Right atrium auricular region (tissue), 2 donors: ENCODE measurements around the gene UCP2. TPM values are rescaled to one million over a fixed set of nuclear protein-coding genes. Genes with fewer than 3 reads are reported as not detected.

Source experiments
- DNase-seq: peaks from one replicate; pipeline ENCODE4 v3.0.0-alpha.2; 2019; ENCODE audit warnings: low spot score
- H3K27ac ChIP-seq, 2 donors: fragments of 200-600 bp; sonication (generic); 1 replicate in 1 of 2; 2 replicates in 1 of 2; pipeline ENCODE4 v1.5.1; 2016 to 2019
- H3K27me3 ChIP-seq, 2 donors: fragments of 200-600 bp; sonication (generic); one replicate each; pipeline versions ENCODE4 v1.5.1 to v1.6.0; 2017 to 2019
- H3K36me3 ChIP-seq: fragments of 200-600 bp; sonication (generic); one replicate; pipeline ENCODE4 v1.5.1; 2016
- H3K4me1 ChIP-seq, 2 donors: fragments of 200-600 bp; sonication (generic); one replicate each; pipeline versions ENCODE4 v1.5.1 to v1.6.0; 2017 to 2019
- H3K4me3 ChIP-seq, 2 donors: fragments of 200-600 bp; sonication (generic); 1 replicate in 1 of 2; 2 replicates in 1 of 2; pipeline ENCODE4 v1.5.1; 2017 to 2019; ENCODE audit warnings: mild to moderate bottlenecking in 1 of 2, moderate library complexity in 1 of 2
- H3K9me3 ChIP-seq, 2 donors: fragments of 200-600 bp; sonication (generic); one replicate each; pipeline ENCODE4 v1.5.1; 2019
- total RNA-seq, 2 donors: library from RNA; depleted of rRNA; stranded (reverse); fragments of >200 nt; gene quantifications; one replicate each; pipeline ENCODE4 v1.1.0, GENCODE V29; 2016
- TF ChIP-seq, protein P1 (sequence below), 2 donors: fragments of 200-600 bp; sonication (generic); IDR thresholded peaks; one replicate each; pipeline ENCODE4 v1.5.1; 2019; ENCODE audit warnings: antibody characterized with exemption in 2 of 2

The UCP2 gene
- total RNA-seq, 2 donors from 2014 or later, result 8.2 to 13.2 TPM

DNA sequence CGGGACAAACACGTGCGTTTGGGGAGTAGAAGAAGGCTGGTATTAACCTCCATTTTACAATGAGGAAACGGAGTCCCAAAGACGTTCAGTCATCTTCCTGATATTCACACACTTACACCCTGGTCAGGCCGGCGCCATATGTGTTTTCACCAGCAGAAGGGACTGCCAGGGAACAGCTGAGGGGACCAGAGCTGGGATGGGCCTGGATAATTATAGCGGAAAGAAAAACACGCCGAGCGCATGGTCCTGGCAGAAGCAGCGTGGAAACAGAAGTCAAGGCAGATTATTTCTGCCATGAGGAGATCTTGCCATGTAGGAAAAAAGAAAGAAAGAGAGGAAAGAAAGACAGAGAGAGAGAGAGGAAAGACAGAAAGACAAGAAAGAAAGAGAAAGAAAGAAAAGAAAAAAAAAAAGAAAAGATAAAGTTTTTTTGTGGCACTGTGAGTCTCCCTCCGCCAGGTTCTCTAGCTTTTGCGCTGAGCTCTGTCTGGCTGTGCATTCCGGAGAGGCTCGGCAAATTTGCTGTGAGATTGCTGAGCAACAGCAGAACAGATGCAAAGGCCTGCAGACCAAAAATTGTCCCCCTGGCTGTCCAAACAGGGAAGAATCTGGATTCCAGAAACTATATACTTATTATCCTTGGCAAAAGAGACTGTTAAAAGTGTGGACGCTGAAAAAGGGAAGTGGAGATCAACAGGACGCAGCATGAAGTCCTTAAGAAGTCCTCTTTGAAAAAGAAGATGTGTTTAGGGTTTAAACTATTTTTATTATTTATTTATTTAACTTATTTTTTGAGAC, 1.3 kb upstream of the UCP2 start:
- TF ChIP-seq, protein P1, sequence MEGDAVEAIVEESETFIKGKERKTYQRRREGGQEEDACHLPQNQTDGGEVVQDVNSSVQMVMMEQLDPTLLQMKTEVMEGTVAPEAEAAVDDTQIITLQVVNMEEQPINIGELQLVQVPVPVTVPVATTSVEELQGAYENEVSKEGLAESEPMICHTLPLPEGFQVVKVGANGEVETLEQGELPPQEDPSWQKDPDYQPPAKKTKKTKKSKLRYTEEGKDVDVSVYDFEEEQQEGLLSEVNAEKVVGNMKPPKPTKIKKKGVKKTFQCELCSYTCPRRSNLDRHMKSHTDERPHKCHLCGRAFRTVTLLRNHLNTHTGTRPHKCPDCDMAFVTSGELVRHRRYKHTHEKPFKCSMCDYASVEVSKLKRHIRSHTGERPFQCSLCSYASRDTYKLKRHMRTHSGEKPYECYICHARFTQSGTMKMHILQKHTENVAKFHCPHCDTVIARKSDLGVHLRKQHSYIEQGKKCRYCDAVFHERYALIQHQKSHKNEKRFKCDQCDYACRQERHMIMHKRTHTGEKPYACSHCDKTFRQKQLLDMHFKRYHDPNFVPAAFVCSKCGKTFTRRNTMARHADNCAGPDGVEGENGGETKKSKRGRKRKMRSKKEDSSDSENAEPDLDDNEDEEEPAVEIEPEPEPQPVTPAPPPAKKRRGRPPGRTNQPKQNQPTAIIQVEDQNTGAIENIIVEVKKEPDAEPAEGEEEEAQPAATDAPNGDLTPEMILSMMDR (IDR thresholded peaks at IDR 0.05), result no peak
- peak overlapping the region; percentile 83 to 90 for H3K27ac ChIP-seq
- no peaks in the 10 kb centered on the region for H3K36me3 ChIP-seq
- H3K9me3 ChIP-seq, result no peaks in the 10 kb centered on the region
- H3K4me3 ChIP-seq, result peak overlapping the region; percentile 51 to 68
- H3K27me3 ChIP-seq, result no peaks in the 10 kb centered on the region
- H3K4me1 ChIP-seq, result peaks cover 0 to 6% of the 10 kb centered on the region in 2 donors
- no peak for DNase-seq

GRCh38 chr11:73982990-73983740, 522 bp upstream of the UCP2 start:
- H3K4me3 ChIP-seq, result peak overlapping the region; percentile 51 to 68
- TF ChIP-seq, protein P1 (IDR thresholded peaks at IDR 0.05), result no peak
- H3K9me3 ChIP-seq, result no peaks in the 10 kb centered on the region
- H3K4me1 ChIP-seq, result peaks cover 0 to 6% of the 10 kb centered on the region in 2 donors
- no peaks in the 10 kb centered on the region for H3K27me3 ChIP-seq
- DNase-seq, result peak; percentile 95
- no peaks in the 10 kb centered on the region for H3K36me3 ChIP-seq
- peak overlapping the region; percentile 83 to 90 for H3K27ac ChIP-seq

GRCh38 chr11:73981051-73981805, 1.4 kb downstream of the UCP2 start:
- peak overlapping the region in 1 of 2 donors; percentile 68 for H3K4me3 ChIP-seq
- no peaks in the 10 kb centered on the region for H3K27me3 ChIP-seq
- H3K4me1 ChIP-seq, result peaks cover 0 to 6% of the 10 kb centered on the region in 2 donors
- H3K9me3 ChIP-seq, result no peaks in the 10 kb centered on the region
- peak overlapping the region in 1 of 2 donors; percentile 90 for H3K27ac ChIP-seq
- TF ChIP-seq, protein P1 (IDR thresholded peaks at IDR 0.05), result no peak
- no peak for DNase-seq
- H3K36me3 ChIP-seq, result peaks cover 9% of the 10 kb centered on the region

GRCh38 chr11:73980001-73980961, 2.4 kb downstream of the UCP2 start:
- H3K27me3 ChIP-seq, result no peaks in the 10 kb centered on the region
- no peaks in the 10 kb centered on the region for H3K9me3 ChIP-seq
- H3K36me3 ChIP-seq, result peaks cover 9% of the 10 kb centered on the region
- peak; percentile 62 for DNase-seq
- H3K4me3 ChIP-seq, result no peak overlapping the region
- H3K27ac ChIP-seq, result peak overlapping the region in 1 of 2 donors; percentile 18
- TF ChIP-seq, protein P1 (IDR thresholded peaks at IDR 0.05), result no peak
- H3K4me1 ChIP-seq, result peaks cover 0 to 6% of the 10 kb centered on the region in 2 donors
